ENCODE data around the gene CFAP20DC. TPM values are rescaled to one million over a fixed set of nuclear protein-coding genes. Genes with fewer than 3 reads are reported as not detected.

Gene CFAP20DC
- total RNA-seq, 1 experiment from 2014 or later, result 4.5 TPM

DNA sequence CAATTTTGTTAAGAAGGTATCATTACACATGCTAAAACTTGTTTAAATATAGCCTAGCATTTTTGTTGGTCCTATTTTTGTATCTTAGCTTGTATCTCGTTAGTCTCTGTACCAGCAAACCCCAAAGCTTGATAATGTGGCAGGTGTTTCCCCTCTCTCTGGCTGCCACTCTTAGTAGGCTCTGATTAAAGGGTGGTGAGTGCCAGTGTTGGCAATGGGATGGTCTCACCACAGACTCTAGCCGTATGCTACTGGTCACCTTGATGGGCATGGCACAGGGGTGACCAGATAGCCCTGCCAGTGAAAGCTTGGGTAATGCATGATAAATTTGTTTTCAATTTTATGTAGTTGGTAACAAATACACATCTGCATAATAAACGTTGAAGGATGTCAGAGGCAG, 188.3 kb downstream of the CFAP20DC start:
- H3K27me3 Mint-ChIP-seq (ENCODE audit: low read depth), result no peaks in the 10 kb centered on the region
- H3K23ac ChIP-seq (ENCODE audit: insufficient read length, low read depth, low read length), result no peak overlapping the region
- no peak overlapping the region for H2BK12ac ChIP-seq (ENCODE audit: insufficient read length, low read depth, low read length)
- WGBS (ENCODE audit: extremely low coverage, insufficient read length, low lambda C conversion rate), result no CpG with 5 or more reads among the region's 3 CpGs
- no peak overlapping the region for H3T11ph ChIP-seq (ENCODE audit: low read length)
- H3K27me3 ChIP-seq (ENCODE audit: insufficient read depth, low read length), result no peaks in the 10 kb centered on the region
- H3K14ac ChIP-seq (ENCODE audit: insufficient read depth, low read length), result no peak overlapping the region
- no peak overlapping the region for H2BK5ac ChIP-seq (ENCODE audit: insufficient read length, low read length)
- no peak for DNase-seq
- no peaks in the 10 kb centered on the region for H3K23me2 ChIP-seq (ENCODE audit: insufficient read length, low read depth, low read length, poor library complexity, severe bottlenecking)
- H2BK15ac ChIP-seq (ENCODE audit: low read depth, low read length), result no peak overlapping the region
- H2AFZ ChIP-seq (ENCODE audit: low read length), result no peak overlapping the region
- peaks cover 6% of the 10 kb centered on the region; the same call in 1 of the 2 replicates for H3K4me1 ChIP-seq (ENCODE audit: insufficient read depth, low read length)
- H2BK20ac ChIP-seq (ENCODE audit: low read depth, low read length, poor library complexity, severe bottlenecking), result no peak overlapping the region
- no peaks in the 10 kb centered on the region for H3K9me3 ChIP-seq (ENCODE audit: control insufficient read depth, low read depth, low read length)
- no peaks in the 10 kb centered on the region for H4K20me1 ChIP-seq (ENCODE audit: control insufficient read depth, insufficient read depth, insufficient read length)
- H3K79me2 ChIP-seq (ENCODE audit: insufficient read depth, low read length), result no peaks in the 10 kb centered on the region
- H3K4ac ChIP-seq (ENCODE audit: low read depth, low read length), result no peak overlapping the region
- H3K4me2 ChIP-seq (ENCODE audit: insufficient read depth, insufficient read length, low read length), result no peak overlapping the region
- no peaks in the 10 kb centered on the region for H3K36me3 Mint-ChIP-seq (ENCODE audit: insufficient read depth in 1 of 3, low read depth in 3 of 3)
- no peak overlapping the region for H2AK5ac ChIP-seq (ENCODE audit: insufficient read length, low read length)
- no peaks in the 10 kb centered on the region for H3K79me1 ChIP-seq (ENCODE audit: insufficient read depth, low read depth, low read length, poor library complexity, severe bottlenecking)
- TF ChIP-seq, protein P1, sequence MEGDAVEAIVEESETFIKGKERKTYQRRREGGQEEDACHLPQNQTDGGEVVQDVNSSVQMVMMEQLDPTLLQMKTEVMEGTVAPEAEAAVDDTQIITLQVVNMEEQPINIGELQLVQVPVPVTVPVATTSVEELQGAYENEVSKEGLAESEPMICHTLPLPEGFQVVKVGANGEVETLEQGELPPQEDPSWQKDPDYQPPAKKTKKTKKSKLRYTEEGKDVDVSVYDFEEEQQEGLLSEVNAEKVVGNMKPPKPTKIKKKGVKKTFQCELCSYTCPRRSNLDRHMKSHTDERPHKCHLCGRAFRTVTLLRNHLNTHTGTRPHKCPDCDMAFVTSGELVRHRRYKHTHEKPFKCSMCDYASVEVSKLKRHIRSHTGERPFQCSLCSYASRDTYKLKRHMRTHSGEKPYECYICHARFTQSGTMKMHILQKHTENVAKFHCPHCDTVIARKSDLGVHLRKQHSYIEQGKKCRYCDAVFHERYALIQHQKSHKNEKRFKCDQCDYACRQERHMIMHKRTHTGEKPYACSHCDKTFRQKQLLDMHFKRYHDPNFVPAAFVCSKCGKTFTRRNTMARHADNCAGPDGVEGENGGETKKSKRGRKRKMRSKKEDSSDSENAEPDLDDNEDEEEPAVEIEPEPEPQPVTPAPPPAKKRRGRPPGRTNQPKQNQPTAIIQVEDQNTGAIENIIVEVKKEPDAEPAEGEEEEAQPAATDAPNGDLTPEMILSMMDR (conservative IDR thresholded peaks at IDR 0.05), result no peak
- no peak overlapping the region for H3K27ac Mint-ChIP-seq
- no peak overlapping the region for H4K91ac ChIP-seq (ENCODE audit: insufficient read length, low read depth, low read length)
- no peak overlapping the region for H3K56ac ChIP-seq (ENCODE audit: insufficient read length, low read depth, low read length)
- H3K9ac ChIP-seq (ENCODE audit: extremely low read depth, insufficient read length, low read length), result no peak overlapping the region
- no peak overlapping the region for H3K4me3 Mint-ChIP-seq
- H2BK120ac ChIP-seq (ENCODE audit: low read depth, low read length, poor library complexity, severe bottlenecking), result no peak overlapping the region
- no peak overlapping the region for H3K27ac ChIP-seq (ENCODE audit: insufficient read length, low read depth, low read length)
- H3K4me1 Mint-ChIP-seq, result peaks cover 21 to 28% of the 10 kb centered on the region in 2 experiments
- no peak overlapping the region for H4K5ac ChIP-seq (ENCODE audit: insufficient read length, low read depth, low read length)
- no peak overlapping the region for H3K18ac ChIP-seq (ENCODE audit: insufficient read length, low read depth, low read length)
- H3K9me3 Mint-ChIP-seq, result no peaks in the 10 kb centered on the region
- no peak overlapping the region for H4K8ac ChIP-seq (replicated peaks; ENCODE audit: insufficient read length, low read depth, low read length)
